Smooth muscle cell of the brain vasculature (primary cell): Measurements from ENCODE around the gene HIKESHI.
"Not testable (repeated sequence)": the region's sequence is repeated elsewhere in the genome, so short reads cannot be mapped to it uniquely, and the experiment has no call there.

ENCODE experiments used
- DNase-seq: peaks from one replicate; pipeline ENCODE4 v3.0.0-alpha.2; 2012; ENCODE audit warnings: low read depth, low spot score

HIKESHI gene

GRCh38 chr11:86302092-86302793, at the start of gene HIKESHI:
Gene HIKESHI, plus strand, starts transcription at chr11:86302240. Its CDS starts 209 bp downstream, at chr11:86302449.
- peak; percentile 96 for DNase-seq

GRCh38 chr11:86255896-86256295, 46.1 kb upstream of the HIKESHI start:
- DNase-seq = no peak

GRCh38 chr11:86256608-86257007, 45.4 kb upstream of the HIKESHI start:
- no peak for DNase-seq

GRCh38 chr11:86257446-86257845, 44.6 kb upstream of the HIKESHI start:
- no peak for DNase-seq

GRCh38 chr11:86259730-86260129, 42.3 kb upstream of the HIKESHI start:
- no peak for DNase-seq

- DNase-seq = no peak
Observed at GRCh38 chr11:86261328-86261727, 40.7 kb upstream of the HIKESHI start.

GRCh38 chr11:86262387-86262786, 39.7 kb upstream of the HIKESHI start:
- no peak for DNase-seq

GRCh38 chr11:86264649-86265048, 37.4 kb upstream of the HIKESHI start:
- DNase-seq = no peak

- DNase-seq = no peak
Observed at GRCh38 chr11:86265194-86265593, 36.8 kb upstream of the HIKESHI start.

GRCh38 chr11:86269645-86270044, 32.4 kb upstream of the HIKESHI start:
- no peak for DNase-seq

- DNase-seq = no peak
Observed at GRCh38 chr11:86274503-86274902, 27.5 kb upstream of the HIKESHI start.

GRCh38 chr11:86274999-86275398, 27.0 kb upstream of the HIKESHI start:
- DNase-seq = no peak

- DNase-seq = no peak
Observed at GRCh38 chr11:86275493-86276370, 26.3 kb upstream of the HIKESHI start.

- DNase-seq = no peak
Observed at GRCh38 chr11:86277741-86278140, 24.3 kb upstream of the HIKESHI start.

- DNase-seq = no peak
Observed at GRCh38 chr11:86278226-86278625, 23.8 kb upstream of the HIKESHI start.

- no peak for DNase-seq
Observed at GRCh38 chr11:86279747-86280146, 22.3 kb upstream of the HIKESHI start.

GRCh38 chr11:86287468-86287796, 14.6 kb upstream of the HIKESHI start:
- no peak for DNase-seq

- no peak for DNase-seq
Observed at GRCh38 chr11:86288776-86289507, 13.1 kb upstream of the HIKESHI start.

- not testable (repeated sequence) for DNase-seq
Observed at GRCh38 chr11:86289508-86290280, 12.3 kb upstream of the HIKESHI start.

GRCh38 chr11:86291466-86292262, 10.4 kb upstream of the HIKESHI start:
- peak; percentile 4 for DNase-seq
